CD4-positive, alpha-beta T cell treated with Interleukin-15 for 4 hours (primary cell): ENCODE data around the gene TCEAL3.
"Not testable (repeated sequence)": the region's sequence is repeated elsewhere in the genome, so short reads cannot be mapped to it uniquely, and the experiment has no call there.

Source experiments
- DNase-seq: peaks from one replicate; pipeline ENCODE4 v3.0.0-alpha.2; 2020; ENCODE audit warnings: low spot score

TCEAL3 gene

DNA sequence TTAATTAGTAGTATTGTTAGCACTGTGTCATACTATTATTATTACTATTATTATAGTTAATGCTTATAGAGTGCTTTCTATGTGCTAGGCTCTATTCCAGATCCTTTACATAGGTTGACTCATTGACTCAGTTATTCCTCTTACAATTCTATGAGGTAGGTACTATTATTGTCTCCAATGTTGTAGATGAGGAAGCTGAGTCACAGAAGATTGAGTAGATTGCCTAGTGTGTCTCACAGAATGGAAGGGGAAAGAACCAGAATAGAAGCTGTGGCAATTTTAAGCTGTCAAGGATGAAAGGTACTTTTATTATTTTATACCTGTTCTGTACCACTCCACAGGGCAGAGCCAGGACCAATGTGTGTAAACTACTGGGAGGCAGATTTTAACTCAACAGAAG, 19.1 kb downstream of the TCEAL3 start:
- DNase-seq: no peak

DNA sequence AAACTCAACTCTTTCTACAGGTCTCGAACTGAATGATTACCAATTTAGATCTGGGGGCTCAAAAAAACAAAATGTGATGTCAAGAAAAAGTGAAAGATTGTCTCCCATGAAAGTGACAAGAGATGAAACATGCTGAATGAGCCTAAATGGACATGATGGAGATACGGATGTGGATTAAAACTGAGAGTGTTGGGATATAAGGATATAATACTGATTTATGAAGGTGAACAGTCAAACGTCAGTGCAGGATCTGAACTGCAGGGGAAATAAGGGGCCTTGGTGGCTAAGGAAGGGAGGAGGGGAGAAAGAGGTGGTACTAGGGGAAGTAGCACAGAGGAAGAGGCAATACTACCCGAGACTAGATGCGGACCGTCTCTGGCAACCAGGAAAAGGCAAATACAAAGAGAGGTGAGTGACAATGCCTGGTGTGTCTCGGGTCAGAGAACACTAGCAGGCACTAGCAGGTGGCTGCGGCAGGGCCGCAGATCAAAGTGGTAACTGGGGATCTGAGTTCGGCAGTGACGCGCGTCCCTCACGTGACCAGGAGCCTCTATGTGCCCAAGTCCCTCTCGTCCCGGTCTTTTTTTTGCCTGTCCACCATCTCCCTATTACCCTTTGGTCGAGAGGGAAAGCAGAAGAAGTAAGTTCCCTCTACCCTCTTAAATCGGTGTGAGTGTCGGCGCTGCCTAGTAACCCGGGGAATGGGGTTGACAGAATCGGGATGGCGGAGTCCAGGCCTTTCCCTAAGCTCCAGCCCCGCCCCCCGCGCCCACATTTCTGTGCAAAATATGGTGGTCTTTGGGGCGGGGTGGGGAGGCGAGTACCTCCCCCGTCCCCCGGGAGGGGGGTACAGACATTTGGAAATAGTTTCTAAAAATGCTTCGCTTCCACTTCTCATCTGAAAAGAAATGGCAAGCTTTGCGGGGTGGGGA, 20.9 kb downstream of the TCEAL3 start, which contains the start of gene TCEAL1:
TCEAL1 (plus strand) TSS at position 590 of the 932 bp plus-strand sequence. CDS start 942 bp downstream, outside the sequence.
- DNase-seq: peak; percentile 23

DNA sequence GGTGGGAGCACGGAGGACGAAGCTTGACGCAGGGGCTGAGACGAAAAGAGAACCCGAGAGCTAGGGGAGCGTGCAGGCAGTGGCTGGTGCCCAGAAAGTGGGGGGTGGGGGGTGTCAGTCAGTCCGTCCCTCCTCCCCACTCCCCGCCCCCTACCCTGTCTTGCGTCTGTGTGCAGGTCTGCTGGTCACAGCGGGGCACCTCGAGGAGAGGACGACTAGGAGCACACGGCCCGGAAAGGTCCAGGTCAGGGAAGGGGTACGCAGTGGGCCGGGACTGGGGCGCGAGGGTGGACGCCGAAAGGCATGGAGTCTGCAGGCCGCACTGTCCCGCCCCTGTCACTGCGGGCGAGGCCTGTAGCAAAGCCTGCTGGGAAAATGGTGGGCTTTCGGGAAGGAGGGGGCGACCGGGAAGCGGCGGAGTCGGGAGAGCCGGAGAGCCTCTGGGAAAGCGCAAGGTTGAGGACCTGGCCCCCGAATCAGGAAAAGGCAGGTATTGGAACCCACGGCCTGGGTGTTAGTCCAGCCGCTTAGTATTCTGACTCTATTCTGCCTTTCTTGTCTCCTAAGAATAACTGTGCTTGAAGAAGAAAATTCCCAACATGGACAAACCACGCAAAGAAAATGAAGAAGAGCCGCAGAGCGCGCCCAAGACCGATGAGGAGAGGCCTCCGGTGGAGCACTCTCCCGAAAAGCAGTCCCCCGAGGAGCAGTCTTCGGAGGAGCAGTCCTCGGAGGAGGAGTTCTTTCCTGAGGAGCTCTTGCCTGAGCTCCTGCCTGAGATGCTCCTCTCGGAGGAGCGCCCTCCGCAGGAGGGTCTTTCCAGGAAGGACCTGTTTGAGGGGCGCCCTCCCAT, 21.8 kb downstream of the TCEAL3 start:
- DNase-seq: peak; percentile 5

DNA sequence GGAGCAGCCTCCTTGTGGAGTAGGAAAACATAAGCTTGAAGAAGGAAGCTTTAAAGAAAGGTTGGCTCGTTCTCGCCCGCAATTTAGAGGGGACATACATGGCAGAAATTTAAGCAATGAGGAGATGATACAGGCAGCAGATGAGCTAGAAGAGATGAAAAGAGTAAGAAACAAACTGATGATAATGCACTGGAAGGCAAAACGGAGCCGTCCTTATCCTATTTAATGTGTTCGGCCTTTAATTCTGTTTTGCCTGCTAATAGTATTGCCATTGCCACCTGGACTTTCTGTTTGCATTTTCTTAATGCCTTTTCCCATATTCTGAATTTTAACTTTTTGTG, 22.4 kb downstream of the TCEAL3 start:
- DNase-seq: no peak

DNA sequence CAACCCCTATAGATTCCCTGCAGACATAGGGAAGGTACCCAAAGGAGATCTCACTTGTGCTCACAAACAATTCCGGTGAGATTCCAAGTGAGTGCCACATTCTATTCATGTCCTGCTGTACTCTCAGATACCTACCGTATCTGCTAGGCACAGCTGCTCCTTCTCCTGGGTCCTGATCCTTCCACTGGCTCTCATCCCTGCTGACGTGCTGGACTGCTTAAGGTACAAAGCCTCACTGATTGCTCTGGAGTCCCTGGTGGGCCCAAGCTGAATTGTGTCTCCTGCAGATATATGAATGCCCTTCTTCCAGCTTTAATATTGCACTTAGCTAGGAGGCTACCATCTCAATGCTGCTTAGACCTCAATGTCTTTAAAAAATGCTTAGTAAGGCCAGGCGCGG, 23.4 kb downstream of the TCEAL3 start:
- DNase-seq: no peak

DNA sequence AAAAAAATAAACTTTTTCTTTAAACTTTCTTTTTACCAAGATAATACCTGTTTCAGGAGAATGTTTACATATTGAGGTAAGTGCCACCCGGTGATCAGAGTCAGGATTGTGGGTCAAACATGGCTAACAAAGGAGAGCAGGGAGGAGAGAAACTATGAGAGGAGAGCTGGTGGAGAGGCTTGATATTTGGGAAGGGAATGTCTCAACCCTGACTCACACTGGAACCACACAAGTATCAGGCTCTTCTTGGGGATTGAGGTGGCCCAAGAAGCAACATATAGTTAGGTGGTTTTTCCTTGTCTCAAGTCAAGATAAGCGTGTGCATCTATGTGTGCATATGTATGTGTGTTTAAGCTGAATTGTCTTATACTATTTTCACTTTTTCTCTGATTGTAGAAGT, 27.7 kb downstream of the TCEAL3 start:
- no peak for DNase-seq

DNA sequence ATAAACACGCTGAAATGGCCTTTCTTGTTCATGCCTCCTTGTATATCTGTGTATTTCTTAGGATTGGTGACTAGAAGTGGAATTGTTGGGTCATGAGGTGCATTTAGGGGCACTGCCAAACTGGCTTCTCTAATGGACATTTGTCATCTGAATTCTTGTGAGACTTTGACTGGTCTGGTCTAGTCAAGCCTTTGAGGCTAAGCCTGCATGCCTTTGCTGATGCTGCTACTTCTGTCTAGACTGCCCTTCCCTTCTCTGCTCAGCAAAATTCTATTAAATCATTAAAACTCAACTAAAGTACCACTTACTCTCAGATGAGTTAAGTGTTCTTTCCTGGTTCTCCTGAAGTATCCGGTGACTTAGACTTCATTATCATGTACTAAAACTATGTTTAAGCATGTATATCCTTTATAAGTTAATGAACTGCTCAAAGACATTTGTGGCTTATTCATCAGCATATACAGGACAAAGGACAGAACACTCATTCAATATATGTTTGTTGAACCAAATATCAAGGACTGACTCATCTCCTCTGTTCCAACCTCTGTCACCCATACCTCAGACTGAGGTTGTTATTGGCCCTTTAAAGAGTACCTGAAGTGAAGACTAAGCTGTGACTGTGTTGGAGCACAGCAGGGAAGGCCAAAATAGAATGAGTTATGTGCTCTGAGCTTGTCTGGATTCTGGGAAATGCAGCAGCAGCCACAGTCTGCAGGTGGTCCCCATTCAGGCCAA, 30.0 kb downstream of the TCEAL3 start:
- DNase-seq: no peak

DNA sequence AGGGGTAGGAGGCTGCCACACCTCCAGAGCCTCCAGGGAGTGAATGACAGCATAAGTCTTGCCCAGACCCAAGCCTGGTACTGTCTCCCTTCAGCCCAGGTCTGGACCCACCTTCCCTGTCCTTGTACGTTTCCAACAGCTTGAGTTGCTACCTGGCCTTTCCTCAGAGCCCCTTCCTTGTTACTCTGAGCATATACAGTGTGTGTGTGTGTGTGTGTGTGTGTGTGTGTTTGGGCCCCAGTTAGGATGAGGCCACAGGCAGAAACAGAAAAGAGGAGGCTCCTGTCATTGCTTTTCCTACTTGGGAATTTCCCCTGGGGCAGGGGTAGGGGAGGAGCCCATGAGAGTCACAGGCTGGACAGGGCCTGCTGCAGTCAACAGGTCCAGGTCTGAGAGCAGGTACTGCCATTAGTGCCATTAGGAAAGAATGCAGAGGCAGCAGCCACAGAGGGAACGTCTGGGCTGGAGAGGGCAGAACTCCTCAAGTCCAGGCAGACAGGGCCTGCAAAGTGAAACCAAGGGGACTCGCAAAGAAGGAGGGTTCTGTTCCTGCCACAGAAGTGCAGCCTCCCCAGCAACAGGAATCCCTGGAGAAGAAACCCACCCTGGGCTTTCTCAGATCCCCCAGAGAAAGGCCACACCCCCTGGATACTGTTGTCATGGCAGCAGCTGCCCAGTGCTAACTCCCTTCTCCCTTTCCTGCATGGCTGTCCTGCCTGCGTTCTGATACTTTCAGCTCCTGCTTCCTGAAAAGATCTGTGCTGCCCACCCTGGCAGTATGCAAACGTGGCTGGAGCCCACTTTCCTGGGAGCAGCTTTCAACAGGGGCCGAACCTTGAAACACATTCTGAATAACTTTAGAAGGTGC, 30.9 kb downstream of the TCEAL3 start:
- DNase-seq: not testable (repeated sequence)

DNA sequence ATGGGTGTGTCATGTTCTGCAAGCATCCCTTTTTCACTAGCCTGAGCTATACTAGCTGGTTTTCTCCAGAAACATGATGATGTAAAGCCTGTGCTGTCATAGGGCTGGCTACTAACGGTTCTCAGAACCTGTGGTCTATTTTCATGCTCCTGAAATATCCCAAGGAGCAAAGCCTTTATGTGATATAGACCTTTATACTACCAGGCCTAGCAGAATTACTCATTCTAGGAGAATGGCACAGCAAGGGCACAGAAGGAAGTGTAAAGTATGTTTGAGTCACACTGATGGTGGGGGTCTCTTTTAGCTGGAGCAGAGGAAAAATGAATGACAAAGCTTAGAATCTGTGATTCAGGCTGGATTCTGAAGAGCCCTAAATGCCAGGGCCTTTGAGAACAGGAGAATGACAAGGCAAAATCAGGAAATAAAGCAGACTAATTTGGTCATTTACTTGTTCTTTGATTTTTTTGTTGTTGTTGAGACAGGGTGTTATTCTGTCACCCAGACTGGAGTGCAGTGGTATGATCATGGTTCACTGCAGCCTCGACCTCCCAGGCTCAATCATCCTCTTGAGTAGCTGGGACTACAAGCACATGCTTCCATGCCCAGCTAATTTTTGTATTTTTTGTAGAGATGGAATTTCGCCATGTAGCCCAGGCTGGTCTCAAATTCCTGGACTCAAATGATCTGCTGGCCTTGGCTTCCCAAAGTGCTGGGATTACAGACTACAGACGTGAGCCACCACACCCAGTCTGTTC, 32.8 kb downstream of the TCEAL3 start:
- DNase-seq: no peak

DNA sequence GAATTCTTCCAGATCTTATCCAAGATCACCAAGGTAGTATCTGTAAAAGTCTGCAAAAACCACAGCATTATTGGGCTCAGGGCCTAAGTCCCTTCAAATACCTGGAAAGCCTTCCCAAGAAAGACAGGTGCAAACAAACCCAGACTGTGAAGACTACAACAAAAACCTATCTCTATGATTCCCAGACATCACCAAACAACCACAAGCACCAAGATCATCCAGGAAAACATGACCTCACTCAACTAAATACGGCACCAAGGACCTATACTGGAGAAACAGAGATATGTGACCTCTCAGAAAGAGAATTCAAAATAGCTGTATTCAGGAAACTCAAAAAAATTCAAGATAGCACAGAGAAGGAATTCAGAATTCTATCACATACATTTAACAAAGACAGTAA, 36.4 kb downstream of the TCEAL3 start:
- DNase-seq: no peak

DNA sequence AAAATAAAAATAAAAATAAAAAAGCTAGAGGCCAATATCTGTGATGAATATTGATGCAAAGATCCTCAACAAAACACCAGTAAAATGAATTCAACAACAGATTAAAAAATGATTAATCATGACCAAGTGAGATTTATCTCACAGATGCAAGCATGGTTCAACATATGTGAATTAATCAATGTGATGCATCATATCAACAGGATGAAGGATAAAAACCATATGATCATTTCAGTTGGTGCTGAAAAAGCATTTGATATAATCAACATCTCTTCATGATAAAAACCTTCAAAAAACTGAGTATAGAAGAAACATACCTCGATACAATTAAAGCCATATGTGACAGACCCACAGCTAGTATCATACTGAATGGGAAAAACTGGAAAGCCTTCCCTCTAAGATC, 39.9 kb downstream of the TCEAL3 start:
- no peak for DNase-seq

DNA sequence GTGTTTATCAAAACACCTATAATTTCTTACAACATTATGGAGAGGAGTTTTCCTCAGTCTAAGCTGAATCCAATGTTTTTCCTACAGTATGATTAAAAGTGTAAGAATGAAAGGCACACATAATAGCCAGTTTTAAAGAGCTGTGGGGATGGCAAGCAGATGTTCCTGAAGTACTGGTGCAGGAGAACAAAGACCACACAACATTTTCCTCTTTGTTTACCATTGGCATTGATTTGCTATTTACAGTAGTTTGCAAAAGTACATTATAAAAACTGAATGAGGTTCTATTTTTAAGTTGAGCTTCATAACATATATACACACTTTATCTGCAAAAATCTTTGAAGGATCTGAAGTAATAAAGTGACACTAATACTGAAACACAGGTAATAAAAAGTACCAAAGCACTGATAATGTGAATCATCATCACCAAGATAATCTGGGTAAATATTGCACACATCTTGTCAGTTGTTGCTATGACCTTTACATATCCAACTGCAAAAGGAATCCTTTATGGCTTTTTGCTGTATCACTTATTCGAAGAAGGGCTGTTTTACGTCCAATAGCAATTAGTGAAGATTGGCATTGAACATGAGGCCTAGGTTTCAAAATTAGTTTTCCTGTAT, 43.5 kb downstream of the TCEAL3 start:
- DNase-seq: no peak

DNA sequence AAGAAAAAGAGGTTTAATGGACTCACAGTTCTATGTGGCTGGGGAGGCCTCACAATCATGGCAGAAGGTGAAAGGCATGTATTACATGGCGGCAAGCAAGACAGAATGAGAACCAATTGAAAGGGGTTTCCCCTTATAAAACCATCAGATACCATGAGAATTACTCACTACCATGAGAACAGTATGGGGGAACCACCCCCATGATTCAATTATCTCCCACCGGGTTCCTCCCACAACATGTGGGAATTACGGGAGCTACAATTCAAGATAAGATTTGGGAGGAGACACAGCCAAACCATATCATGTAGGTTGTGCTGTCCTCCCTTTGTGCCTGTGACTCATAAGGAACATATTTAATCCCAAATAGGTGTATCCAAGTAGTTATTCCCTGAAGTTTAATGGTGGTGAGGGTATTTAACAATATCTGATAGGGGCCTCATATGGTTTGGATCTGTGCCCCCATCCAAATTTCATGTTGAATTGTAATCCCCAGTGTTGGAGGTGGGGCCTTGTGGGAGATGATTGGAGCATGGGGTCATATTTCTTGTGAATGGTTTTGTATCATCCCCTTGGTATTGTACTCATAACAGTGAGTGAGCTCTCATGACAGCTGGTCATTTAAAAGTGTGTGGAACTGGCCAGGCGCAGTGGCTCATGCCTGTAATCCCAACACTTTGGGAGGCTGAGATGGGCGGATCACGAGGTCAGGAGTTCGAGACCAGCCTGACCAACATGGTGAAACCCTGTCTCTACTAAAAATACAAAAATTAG, 47.7 kb downstream of the TCEAL3 start:
- DNase-seq: not testable (repeated sequence)

DNA sequence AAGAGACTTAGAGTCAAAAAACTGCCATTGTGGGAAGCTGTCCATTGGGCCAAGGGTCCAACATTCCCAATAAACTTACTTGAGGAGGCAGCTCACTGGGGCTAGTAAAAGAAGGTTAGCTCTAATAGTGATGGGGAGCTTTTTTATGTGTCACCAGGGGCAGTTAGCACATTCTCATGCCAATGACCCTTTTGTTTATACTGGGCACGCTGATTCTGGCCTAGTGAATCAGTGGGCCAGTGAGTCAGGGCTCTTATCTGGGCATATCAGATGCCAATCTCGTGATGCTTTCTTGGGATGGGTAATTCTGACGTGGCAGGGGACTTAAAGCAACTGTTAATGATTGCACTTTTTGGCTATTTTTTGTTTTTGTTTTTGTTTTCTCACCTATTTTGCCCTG, 48.9 kb downstream of the TCEAL3 start:
- DNase-seq: no peak

DNA sequence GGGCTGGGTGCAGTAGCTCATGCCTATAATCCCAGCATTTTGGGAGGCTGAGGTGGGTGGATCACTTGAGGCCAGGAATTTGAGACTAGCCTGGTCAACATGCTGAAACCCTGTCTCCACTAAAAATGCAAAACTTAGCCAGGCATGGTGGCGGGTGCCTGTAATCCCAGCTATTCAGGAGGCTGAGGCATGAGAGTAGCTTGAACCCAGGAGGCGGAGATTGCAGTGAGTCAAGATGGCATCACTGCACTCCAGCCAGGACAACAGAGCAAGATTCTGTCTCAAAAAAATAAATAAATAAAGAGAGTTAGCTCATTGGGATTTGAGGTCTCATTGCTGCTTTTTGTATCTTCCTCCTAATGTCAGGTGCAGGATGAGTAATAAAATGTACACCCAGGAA, 49.3 kb downstream of the TCEAL3 start:
- DNase-seq: not testable (repeated sequence)

DNA sequence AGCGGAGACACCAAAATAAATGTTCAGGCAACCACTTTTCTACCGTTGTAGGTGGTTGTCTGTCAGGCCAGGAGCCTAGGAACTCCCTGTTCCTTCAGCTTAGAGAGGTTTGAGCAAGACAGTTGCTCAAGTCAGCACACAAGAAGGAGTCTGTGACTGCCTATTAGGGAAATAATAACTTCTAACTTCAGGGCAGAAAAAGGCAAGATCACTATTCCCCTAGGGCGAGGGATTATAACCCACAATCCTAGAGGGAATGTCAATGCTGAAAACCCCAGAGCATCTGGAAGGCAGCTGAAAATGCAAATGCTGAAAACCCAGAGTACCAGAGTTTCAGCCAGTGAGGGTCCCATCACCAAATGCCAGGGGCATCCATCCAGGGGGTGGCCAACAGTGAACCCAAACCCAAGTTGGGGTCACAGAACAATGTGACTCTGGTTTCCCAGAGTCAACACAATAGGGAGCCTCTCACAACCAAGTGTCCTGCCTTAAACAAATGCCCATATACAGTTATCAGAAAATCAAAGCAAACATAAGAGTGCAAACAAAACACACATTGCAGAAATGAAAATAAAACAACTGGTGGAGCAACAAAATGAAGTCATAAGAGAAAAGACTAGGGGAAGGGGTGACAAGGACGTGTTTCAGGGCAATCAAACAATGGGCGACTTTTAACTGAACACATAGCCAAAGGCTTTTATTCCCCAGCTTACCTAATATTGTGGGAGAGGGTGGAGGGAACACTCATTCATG, 51.1 kb downstream of the TCEAL3 start:
- no peak for DNase-seq

DNA sequence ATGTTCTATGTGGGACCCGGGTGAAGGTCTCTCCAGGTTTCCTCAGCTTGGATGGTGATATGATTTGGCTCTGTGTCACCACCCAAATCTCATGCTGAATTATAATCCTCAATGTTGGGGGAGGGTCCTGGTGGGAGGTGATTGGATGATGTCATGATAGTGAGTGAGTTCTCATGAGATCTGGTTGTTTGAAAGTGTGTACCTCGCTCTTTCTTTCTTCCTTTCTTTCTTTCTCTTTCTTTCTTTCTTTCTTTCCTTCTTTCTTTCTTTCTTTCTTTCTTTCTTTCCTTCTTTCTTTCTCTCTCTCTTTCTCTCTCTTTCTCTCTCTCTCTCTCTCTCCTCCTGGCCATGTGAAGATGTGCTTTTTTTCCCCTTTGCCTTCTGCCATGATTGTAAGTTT, 51.7 kb downstream of the TCEAL3 start:
- DNase-seq: not testable (repeated sequence)
